Sigmoid colon (tissue), 7 donors: ENCODE measurements around the gene SOX10. TPM values are rescaled to one million over a fixed set of nuclear protein-coding genes. Genes with fewer than 3 reads are reported as not detected.

ENCODE experiments used
- DNase-seq: peaks from one replicate; pipeline ENCODE4 v3.0.0-alpha.2; 2019
- H3K27ac ChIP-seq, 4 donors: fragments of 200-600 bp; sonication (generic); one replicate each; pipeline ENCODE4 v1.5.1; 2016 to 2019; ENCODE audit warnings: mild to moderate bottlenecking in 1 of 4
- H3K27me3 ChIP-seq, 3 donors: fragments of 200-600 bp; sonication (generic); one replicate each; pipeline ENCODE4 v1.5.1; 2019; ENCODE audit warnings: mild to moderate bottlenecking in 1 of 3
- H3K36me3 ChIP-seq, 4 donors: fragments of 200-600 bp; sonication (generic); one replicate each; pipeline ENCODE4 v1.5.1; 2016 to 2019
- H3K4me1 ChIP-seq, 4 donors: fragments of 200-600 bp; sonication (generic); one replicate each; pipeline ENCODE4 v1.5.1; 2017 to 2019
- H3K4me3 ChIP-seq, 4 donors: fragments of 200-600 bp; sonication (generic); one replicate each; pipeline ENCODE4 v1.5.1; 2017 to 2019; ENCODE audit warnings: mild to moderate bottlenecking in 2 of 4, moderate library complexity in 1 of 4
- H3K9me3 ChIP-seq, 4 donors: fragments of 200-600 bp in 3 of 4; sonication (generic) in 3 of 4; one replicate each; pipeline versions ENCODE4 v1.5.1 to v1.6.1; 2013 to 2019
- EP300 ChIP-seq, 4 donors: sonication (generic); formaldehyde crosslinking; IDR thresholded peaks; one replicate each; pipeline ENCODE4 v1.6.1; 2017; ENCODE audit warnings: antibody characterized with exemption in 4 of 4
- POLR2A ChIP-seq, 2 donors: fragments of 450-650 bp; IDR thresholded peaks; one replicate each; pipeline ENCODE4 v1.6.1; 2016; ENCODE audit warnings: antibody characterized with exemption in 2 of 2, mild to moderate bottlenecking in 2 of 2, moderate library complexity in 2 of 2
- POLR2AphosphoS5 ChIP-seq, 4 donors: sonication (generic); formaldehyde crosslinking; IDR thresholded peaks; one replicate each; pipeline ENCODE4 v1.6.1; 2017; ENCODE audit warnings: antibody characterized with exemption in 4 of 4
- WGBS, 2 donors: extraction: QIAGEN DNeasy Blood & Tissue Kit; methylation state at CpG; one replicate each; pipeline ENCODE4 v1.1.7; 2013; 5-methylcytosine and 5-hydroxymethylcytosine counted together
- intact Hi-C: fragments of 100-400 bp; cut with DNase I; formaldehyde crosslinking; loops from one replicate; pipeline ENCODE4 v1.15.1; 2023
- polyA plus RNA-seq, 3 donors: library from polyadenylated mRNA; stranded (reverse); fragments of 200-250 nt; gene quantifications; one replicate each; pipeline ENCODE4 v1.2.3, GENCODE V29; 2013
- total RNA-seq, 4 donors: library from RNA; depleted of rRNA; stranded (reverse); fragments of >200 nt; gene quantifications; one replicate each; pipeline ENCODE4 v1.1.0, GENCODE V29; 2016
- TF ChIP-seq, protein P1 (sequence below), 4 experiments: fragments of 450-650 bp in 3 of 4; fragments of 200-600 bp in 1 of 4; IDR thresholded peaks; one replicate each; pipeline ENCODE4 v1.5.1; 2016 to 2019; ENCODE audit warnings: antibody characterized with exemption in 4 of 4, mild to moderate bottlenecking in 3 of 4, moderate library complexity in 2 of 4
- donor health status: healthy with polysubstance abuse.
- donor health status: Bipolar disorder and iron deficiency.
- donor health status: healthy.

SOX10 gene
- total RNA-seq (10 to 100 TPM in 1 of 4 donors, 1 to 10 TPM in 3; 3.8 to 17.5 (median 8.4) TPM), polyA plus RNA-seq (1 to 10 TPM in 2 of 3 donors, under 1 TPM in 1; 0.23 to 2.8 (median 1.8) TPM)

DNA sequence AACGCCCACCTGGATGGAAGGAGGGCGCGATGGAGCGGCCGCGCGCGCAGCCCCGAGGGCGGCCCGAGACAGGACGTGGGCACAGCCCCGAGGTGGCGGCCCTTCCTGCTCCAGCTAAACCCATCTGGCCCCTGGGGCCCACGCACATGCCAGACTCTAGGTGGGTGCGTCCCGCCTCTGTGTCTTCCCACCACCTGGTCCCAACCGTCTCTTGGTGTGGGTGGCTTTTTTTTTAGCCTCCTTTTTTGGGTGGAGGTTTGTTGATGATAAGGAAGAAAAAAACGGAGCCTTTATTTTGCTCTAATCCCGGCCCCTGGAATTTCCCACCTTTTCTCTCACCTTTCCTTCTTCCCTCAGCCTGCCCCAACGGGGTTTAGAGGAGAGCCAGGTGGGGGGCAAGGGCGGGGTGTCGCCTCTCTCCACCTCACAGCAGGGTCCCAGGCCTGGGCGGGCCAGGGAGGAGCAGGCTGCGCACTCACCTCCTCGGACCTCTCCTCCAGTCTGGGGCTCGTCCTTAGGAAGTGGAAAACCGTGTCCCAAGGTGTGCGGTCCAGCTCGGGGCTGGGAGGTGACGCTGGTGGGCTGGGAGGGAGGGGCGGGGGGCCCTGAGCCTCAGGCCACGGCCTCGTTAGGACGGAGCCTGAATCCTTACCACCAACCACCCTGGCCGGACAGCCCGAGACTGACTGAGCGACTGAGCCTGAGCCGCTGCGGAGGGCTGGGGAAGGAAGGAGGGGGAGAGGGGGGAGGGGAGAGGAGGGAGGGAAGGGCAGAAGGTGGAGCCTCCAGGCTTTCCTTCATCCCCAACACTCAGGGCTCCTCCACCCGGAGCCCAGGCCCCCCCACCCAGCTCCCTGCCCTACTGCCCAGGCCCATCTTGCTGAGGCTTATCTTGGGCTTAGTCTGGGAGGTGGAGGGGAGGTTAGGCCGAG lies at the start of gene SOX10:
TSS of gene SOX10 (minus strand) at position 696 of the 932 bp plus-strand sequence. CDS start 771 bp downstream, outside the sequence.
- no peak for DNase-seq
- no peaks in the 10 kb centered on the region for H3K36me3 ChIP-seq
- H3K9me3 ChIP-seq = no peaks in the 10 kb centered on the region
- H3K4me1 ChIP-seq = no peaks in the 10 kb centered on the region
- TF ChIP-seq POLR2A (IDR thresholded peaks at IDR 0.05) (no peak), POLR2AphosphoS5 (IDR thresholded peaks at IDR 0.05) (peak in 3 of 4 donors; percentile 23 to 85 (median 83)), EP300 (IDR thresholded peaks at IDR 0.05) (no peak)
- TF ChIP-seq, protein P1, sequence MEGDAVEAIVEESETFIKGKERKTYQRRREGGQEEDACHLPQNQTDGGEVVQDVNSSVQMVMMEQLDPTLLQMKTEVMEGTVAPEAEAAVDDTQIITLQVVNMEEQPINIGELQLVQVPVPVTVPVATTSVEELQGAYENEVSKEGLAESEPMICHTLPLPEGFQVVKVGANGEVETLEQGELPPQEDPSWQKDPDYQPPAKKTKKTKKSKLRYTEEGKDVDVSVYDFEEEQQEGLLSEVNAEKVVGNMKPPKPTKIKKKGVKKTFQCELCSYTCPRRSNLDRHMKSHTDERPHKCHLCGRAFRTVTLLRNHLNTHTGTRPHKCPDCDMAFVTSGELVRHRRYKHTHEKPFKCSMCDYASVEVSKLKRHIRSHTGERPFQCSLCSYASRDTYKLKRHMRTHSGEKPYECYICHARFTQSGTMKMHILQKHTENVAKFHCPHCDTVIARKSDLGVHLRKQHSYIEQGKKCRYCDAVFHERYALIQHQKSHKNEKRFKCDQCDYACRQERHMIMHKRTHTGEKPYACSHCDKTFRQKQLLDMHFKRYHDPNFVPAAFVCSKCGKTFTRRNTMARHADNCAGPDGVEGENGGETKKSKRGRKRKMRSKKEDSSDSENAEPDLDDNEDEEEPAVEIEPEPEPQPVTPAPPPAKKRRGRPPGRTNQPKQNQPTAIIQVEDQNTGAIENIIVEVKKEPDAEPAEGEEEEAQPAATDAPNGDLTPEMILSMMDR (IDR thresholded peaks at IDR 0.05) = no peak
- 83 to 88% methylated on average over 42 of the region's 42 CpGs for WGBS, 2 donors
- no peaks in the 10 kb centered on the region for H3K27me3 ChIP-seq
- peak within 1 kb of the TSS; percentile 25 to 42 (median 31) for H3K4me3 ChIP-seq
- H3K27ac ChIP-seq = peak within 1 kb of the TSS; percentile 21 to 65 (median 57)
- intact Hi-C loops = no loop called here

- Histone ChIP-seq H3K9me3 (no peaks in the 10 kb centered on the region), H3K4me1 (peaks cover 0 to 44% (median 26%) of the 10 kb centered on the region in 4 donors), H3K4me3 (no peak overlapping the region), H3K27ac (peak overlapping the region; percentile 68 to 86 (median 74)), H3K36me3 (no peaks in the 10 kb centered on the region), H3K27me3 (no peaks in the 10 kb centered on the region)
- TF ChIP-seq, protein P1 (IDR thresholded peaks at IDR 0.05) = no peak
- peak in 1 of 4 donors; percentile 4 for TF ChIP-seq POLR2AphosphoS5 (IDR thresholded peaks at IDR 0.05)
- peak; percentile 82 for DNase-seq
- WGBS, 2 donors = 84 to 89% methylated on average over 27 of the region's 27 CpGs
- intact Hi-C loops = no loop called here
Measured at GRCh38 chr22:38033522-38034277, 49.3 kb upstream of the SOX10 start.

GRCh38 chr22:38032681-38033521 lies 48.5 kb upstream of the SOX10 start:
- WGBS, 2 donors = 89 to 90% methylated on average over 19 of the region's 19 CpGs
- Histone ChIP-seq H3K36me3 (no peaks in the 10 kb centered on the region), H3K27me3 (no peaks in the 10 kb centered on the region), H3K4me3 (no peak overlapping the region), H3K27ac (peak overlapping the region; percentile 68 to 86 (median 74)), H3K9me3 (no peaks in the 10 kb centered on the region), H3K4me1 (peaks cover 0 to 44% (median 26%) of the 10 kb centered on the region in 4 donors)
- DNase-seq = peak; percentile 77
- peak; percentile 6 to 64 (median 36) for TF ChIP-seq POLR2AphosphoS5 (IDR thresholded peaks at IDR 0.05)
- no peak for TF ChIP-seq EP300 (IDR thresholded peaks at IDR 0.05)
- TF ChIP-seq, protein P1 (IDR thresholded peaks at IDR 0.05) = no peak
- no peak for TF ChIP-seq POLR2A (IDR thresholded peaks at IDR 0.05)
- intact Hi-C loops = no loop called here

DNA sequence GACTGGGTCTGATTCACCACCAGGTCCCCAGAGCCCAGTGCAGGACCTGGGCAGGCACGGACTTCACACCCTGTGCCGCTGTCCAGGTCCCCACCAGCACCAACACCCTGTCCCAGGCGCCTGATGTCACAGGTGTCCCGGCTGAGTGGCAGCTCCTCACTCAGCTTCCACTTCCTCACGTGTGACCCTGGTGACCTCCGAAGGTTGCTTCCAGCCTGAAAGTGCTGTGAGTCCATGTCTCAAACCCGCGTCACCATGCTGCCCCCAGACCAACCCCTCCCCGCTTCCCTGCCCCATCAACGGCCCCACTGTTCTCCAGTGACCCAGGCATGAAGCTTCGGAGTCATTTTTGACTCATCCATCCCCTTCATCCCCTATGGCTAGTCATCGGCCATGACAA lies 47.1 kb upstream of the SOX10 start:
- Histone ChIP-seq H3K27me3 (no peaks in the 10 kb centered on the region), H3K27ac (peak overlapping the region in 3 of 4 donors; percentile 18 to 75 (median 22)), H3K4me1 (peaks cover 0 to 44% (median 26%) of the 10 kb centered on the region in 4 donors), H3K36me3 (no peaks in the 10 kb centered on the region), H3K4me3 (no peak overlapping the region), H3K9me3 (no peaks in the 10 kb centered on the region)
- intact Hi-C loops = no loop called here
- WGBS, 2 donors = 92 to 93% methylated on average over 12 of the region's 12 CpGs
- no peak for DNase-seq
- TF ChIP-seq POLR2AphosphoS5 (IDR thresholded peaks at IDR 0.05) = no peak
- TF ChIP-seq, protein P1 (IDR thresholded peaks at IDR 0.05) = no peak
- no peak for TF ChIP-seq POLR2A (IDR thresholded peaks at IDR 0.05)
- TF ChIP-seq EP300 (IDR thresholded peaks at IDR 0.05) = no peak
